Large intestine (tissue), 3 donors: ENCODE results near the gene SH3BGRL3. TPM values are rescaled to one million over a fixed set of nuclear protein-coding genes. Genes with fewer than 3 reads are reported as not detected.
"Not testable (repeated sequence)": the region's sequence is repeated elsewhere in the genome, so short reads cannot be mapped to it uniquely, and the experiment has no call there.

Source experiments
- DNase-seq, 2 donors: peaks; one replicate each; pipeline versions ENCODE4 v3.0.0 to v3.0.0-alpha.2; 2013
- H3K27ac ChIP-seq: one replicate; pipeline ENCODE4 v1.5.1; 2013; ENCODE audit warnings: low read length
- H3K27me3 ChIP-seq: 2 replicates; pipeline ENCODE4 v1.6.1; 2013; ENCODE audit warnings: low read length; ENCODE audit not compliant: control insufficient read depth, insufficient read depth
- H3K36me3 ChIP-seq: 2 replicates; pipeline ENCODE4 v1.6.1; 2013; ENCODE audit warnings: low read length; ENCODE audit not compliant: control insufficient read depth, insufficient read depth
- H3K4me1 ChIP-seq: one replicate; pipeline ENCODE4 v1.6.1; 2013; ENCODE audit warnings: low read length; ENCODE audit not compliant: control insufficient read depth, insufficient read depth
- H3K4me3 ChIP-seq: one replicate; pipeline ENCODE4 v1.5.1; 2013; ENCODE audit warnings: low read length
- H3K9me3 ChIP-seq: one replicate; pipeline ENCODE4 v1.6.1; 2013; ENCODE audit warnings: mild to moderate bottlenecking, low read depth, low read length, moderate library complexity; ENCODE audit not compliant: control insufficient read depth
- WGBS: methylation state at CpG from one replicate; pipeline ENCODE4 v1.1.5; 2013; ENCODE audit warnings: low lambda C conversion rate; ENCODE audit not compliant: insufficient coverage; 5-methylcytosine and 5-hydroxymethylcytosine counted together
- polyA plus RNA-seq: library from polyadenylated mRNA; unstranded; fragments of 120-200 nt; gene quantifications from one replicate; pipeline ENCODE4 v1.2.1, GENCODE V29; 2013

SH3BGRL3 gene
- polyA plus RNA-seq, 1 donor, result 87.3 TPM

DNA sequence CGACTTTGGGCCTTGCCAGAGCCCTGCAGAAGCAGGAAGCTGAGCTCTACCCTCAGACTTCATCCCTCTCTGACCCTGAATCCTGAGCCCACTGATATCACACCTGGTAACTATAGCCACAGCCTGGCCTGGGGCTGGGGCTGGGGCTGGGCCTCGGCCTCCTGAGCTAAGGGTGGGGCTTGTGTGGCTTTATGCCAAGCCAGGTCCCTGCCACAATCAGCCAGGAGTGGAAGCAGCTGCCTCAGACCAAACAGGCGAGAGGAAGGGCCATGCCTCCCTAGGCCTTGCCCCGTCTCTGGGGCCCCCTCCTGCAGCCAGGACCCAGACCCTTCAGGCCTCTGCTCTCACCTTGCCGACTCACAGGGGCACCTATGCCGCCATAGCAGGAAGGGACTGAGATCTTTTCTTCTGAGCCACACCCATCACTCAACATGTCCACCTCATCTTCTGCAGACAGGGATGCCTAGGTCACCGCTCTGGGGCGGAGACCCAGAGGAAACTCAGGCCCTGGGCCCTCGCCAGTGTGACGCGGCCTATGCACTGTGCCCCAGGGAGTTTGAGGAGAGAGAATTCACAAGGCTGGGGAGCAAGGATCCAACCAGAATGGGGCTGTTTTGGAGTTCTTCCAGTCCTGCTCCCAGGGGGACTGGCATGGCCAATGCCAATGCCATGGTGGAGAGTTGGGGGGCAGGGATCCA, 20.8 kb downstream of the SH3BGRL3 start:
- no peak for DNase-seq
- WGBS, result no CpG with 5 or more reads among the region's 11 CpGs
- no peak overlapping the region for H3K4me3 ChIP-seq

DNA sequence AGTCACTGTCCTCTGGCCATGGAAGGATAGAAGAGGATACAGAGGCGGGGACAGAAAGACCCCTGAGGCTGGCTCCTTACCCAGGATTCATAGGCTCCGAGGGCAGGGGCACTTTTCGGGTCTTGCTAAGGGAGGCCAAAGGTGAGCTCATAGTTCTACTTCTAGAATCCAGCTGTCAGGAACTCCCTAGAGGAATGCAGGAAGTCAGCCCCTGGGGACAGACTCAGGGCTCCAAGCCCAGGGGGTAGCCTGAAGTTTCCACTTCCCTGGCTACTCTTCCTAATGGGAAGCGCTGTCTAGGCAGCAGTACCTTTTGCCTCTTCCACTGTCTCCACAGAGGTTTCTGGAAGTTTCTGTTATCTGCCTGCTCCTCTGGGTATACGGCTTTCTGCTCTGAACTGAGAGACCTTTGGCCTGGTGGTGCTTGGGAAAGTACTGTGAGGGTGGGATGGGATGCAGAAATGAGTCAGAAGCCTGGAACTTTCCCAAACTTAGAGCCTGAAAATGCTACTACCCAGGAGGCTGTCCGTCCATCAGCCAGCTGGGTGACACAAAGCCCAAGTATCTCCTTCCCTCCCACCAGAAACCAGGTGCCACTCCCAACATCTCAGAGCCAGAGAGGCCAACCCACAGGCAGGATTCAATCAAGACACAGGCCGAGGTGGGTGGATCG, 23.0 kb downstream of the SH3BGRL3 start:
- WGBS, result no CpG with 5 or more reads among the region's 8 CpGs
- H3K9me3 ChIP-seq, result no peaks in the 10 kb centered on the region
- no peak overlapping the region for H3K4me3 ChIP-seq
- H3K36me3 ChIP-seq, result no peaks in the 10 kb centered on the region
- H3K4me1 ChIP-seq, result peaks cover 18% of the 10 kb centered on the region
- DNase-seq, result peak in 1 of 2 donors; percentile 45
- H3K27me3 ChIP-seq, result no peaks in the 10 kb centered on the region
- H3K27ac ChIP-seq, result peak overlapping the region; percentile 4

More for the DNA sequence above, 20.8 kb downstream of the SH3BGRL3 start:
- H3K4me1 ChIP-seq, result peaks cover 10% of the 10 kb centered on the region
- H3K9me3 ChIP-seq, result no peaks in the 10 kb centered on the region
- no peaks in the 10 kb centered on the region for H3K27me3 ChIP-seq
- no peak overlapping the region for H3K27ac ChIP-seq
- H3K36me3 ChIP-seq, result peaks cover 17% of the 10 kb centered on the region

DNA sequence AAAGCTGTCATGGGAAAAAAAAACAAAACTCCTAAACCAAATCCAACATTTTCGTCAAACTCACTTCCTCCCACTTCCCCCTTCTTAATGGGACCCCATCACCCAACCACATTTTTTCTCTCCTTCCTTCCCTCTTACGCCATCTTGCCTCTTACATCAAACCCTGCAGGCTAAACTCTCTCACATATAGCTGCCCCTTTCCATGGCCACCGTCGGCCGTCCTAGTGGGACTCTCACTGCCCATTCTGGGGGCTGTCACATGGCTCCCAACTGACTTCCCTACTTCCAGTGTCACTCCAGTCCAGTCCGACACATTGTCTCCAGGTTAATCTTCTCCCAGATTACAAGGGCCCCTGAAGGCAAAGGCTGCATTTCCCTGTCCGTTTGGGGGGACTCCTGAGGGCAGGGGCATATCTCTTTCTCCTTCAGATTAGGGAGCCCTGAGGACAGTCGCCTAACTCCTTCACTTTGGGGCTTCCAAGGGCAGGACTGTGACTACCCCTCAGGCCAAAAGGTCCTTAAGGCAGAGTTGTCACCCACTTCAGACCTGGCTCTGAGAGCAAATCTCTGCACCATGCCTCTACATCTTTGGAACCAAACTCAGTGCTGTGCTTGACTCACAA, 25.9 kb downstream of the SH3BGRL3 start:
- DNase-seq, result peak in 1 of 2 donors; percentile 54
- peak overlapping the region; percentile 88 for H3K4me3 ChIP-seq
- peaks cover 18% of the 10 kb centered on the region for H3K4me1 ChIP-seq
- WGBS, result 17% methylated on average over 1 of the region's 8 CpGs
- H3K9me3 ChIP-seq, result no peaks in the 10 kb centered on the region
- H3K36me3 ChIP-seq, result no peaks in the 10 kb centered on the region
- no peaks in the 10 kb centered on the region for H3K27me3 ChIP-seq
- H3K27ac ChIP-seq, result peak overlapping the region; percentile 43

DNA sequence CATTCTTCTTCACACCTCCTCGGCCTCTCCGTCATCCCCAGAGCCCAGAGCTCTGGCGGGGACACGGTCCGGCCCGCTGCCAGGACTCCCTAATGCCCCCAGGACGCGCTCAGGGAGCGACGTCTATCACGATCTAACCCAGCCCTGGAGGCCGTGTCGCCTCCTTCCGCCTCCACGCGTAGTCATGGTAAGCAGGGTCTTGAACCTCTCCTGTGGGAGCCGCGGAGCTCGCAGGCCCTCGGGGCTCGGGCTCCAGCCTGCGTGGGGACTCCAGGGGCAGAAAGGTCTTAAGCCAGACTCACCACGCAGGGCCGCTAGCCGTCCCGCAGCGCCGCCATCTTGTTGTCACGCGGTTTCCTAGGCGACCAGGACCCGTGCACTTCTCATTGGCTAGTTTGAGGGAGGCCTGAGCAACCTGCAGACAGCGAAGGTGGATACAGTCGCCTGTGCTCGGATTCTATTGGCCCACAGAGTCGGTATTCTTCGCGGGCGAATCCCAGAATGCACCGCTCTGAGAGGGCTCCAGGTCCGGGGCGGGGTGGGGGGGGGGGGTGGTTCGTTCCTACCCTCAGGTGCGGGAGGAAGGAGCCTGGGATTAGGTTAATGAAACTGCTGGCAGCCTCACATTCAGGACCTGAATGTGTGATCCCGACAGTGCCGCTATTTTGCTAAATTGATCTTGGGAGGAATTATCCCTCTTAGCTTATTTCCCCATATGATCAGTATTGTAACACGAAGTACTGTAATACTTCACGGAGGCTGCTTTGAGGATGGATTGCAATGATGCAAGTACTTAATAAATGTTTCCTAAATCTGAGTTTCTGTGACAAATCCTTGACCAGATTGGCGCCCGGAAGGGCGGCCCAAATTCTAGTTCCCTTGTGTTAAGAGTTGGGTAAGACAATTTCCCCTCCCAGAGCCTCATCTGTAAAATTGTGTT, 26.7 kb downstream of the SH3BGRL3 start, which contains the start of gene UBXN11:
Gene UBXN11 (minus strand): TSS at position 347 of the 940 bp plus-strand sequence. CDS start 3,753 bp downstream, outside the sequence.
- Histone ChIP-seq H3K27me3 (no peaks in the 10 kb centered on the region), H3K4me1 (peaks cover 18% of the 10 kb centered on the region), H3K36me3 (no peaks in the 10 kb centered on the region), H3K9me3 (no peaks in the 10 kb centered on the region), H3K4me3 (peak within 1 kb of the TSS; percentile 88), H3K27ac (peak within 1 kb of the TSS; percentile 43)
- no CpG with 5 or more reads among the region's 51 CpGs for WGBS
- peak; percentile 92 to 96 for DNase-seq

DNA sequence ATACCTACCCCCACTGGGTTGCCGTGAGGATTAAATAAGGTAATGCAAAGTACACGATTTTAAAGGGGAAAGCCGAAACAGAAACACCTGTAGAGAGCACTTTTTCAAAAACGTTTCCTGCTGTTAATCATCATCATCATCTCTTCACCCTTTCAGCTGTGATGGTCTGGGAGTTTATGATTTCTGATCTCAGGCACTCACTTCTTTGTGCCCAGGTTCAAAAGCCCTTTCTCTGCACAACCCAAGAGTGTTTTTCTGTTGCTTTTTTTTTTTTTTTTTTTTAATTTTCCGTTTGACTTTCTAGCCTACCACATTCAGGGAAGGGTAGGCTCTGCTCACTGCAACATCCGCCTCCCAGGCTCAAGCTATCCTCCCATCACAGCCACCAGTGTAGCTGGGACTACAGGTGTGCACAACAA, 27.5 kb downstream of the SH3BGRL3 start:
- H3K4me1 ChIP-seq, result peaks cover 18% of the 10 kb centered on the region
- no peaks in the 10 kb centered on the region for H3K27me3 ChIP-seq
- H3K36me3 ChIP-seq, result no peaks in the 10 kb centered on the region
- H3K27ac ChIP-seq, result peak overlapping the region; percentile 37
- DNase-seq, result no peak
- WGBS, result 33% methylated on average over 3 of the region's 6 CpGs
- H3K9me3 ChIP-seq, result no peaks in the 10 kb centered on the region
- H3K4me3 ChIP-seq, result no peak overlapping the region

DNA sequence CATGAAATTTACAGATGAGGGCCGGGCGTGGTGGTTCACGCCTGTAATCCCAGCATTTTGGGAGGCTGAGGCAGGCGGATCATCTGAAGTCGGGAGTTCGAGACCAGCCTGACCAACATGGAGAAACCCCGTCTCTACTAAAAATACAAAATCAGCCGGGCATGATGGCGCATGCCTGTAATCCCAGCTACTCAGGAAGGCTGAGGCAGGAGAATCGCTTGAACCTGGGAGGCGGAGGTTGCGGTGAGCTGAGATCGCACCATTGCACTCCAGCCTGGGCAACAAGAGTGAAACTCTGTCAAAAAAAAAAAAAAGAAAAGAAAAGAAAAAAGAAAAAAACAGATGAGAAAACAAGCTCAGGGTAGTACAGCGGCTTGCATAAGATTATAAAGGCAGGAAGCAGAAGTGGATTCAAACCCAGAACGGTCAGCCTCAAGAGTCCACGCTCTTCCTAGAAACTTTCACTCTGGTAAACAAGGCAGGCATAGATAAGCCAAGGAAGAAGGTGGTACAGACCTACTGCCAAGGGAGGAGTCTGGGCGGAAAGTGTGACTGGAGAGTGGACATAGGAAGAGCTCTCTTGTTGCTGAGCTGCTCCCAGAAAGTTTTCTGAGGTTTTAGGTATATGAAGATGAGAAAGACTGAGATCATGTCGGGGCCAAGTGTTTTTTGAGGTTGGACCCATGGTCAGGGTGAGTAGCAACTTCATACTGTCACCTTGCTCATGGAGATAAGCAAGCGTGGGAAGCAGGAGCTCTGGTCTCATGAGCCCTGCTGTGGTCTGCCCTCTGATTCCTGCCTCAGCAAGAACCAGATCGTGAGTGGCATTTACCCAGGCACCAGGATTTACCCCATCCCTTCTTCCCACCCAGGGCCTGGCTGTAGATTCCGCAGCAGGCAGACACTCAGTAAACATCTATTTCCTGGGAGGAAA, 28.3 kb downstream of the SH3BGRL3 start:
- H3K4me1 ChIP-seq, result peaks cover 11% of the 10 kb centered on the region
- H3K36me3 ChIP-seq, H3K4me3 ChIP-seq, H3K27ac ChIP-seq, H3K27me3 ChIP-seq, H3K9me3 ChIP-seq, DNase-seq: not testable (repeated sequence)
- WGBS, result 85% methylated on average over 6 of the region's 21 CpGs

DNA sequence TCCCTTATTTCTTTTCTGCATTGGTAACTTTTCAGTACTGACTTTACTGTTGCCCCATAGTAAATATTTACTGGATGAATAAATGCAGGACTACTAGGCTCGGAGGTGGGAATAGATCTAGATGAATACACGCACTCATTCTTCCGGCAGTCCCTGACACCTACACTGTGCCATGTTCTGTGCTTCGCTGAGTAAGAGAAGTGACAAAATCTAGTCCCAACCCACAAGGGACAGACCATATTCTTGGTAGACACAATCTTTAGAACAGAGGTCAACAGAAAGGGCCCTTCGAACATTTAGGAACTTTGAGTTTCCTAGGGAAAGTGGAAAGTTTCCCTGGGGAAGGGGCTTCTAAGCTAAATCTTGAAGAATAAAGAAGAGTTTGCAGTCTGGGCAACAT, 34.6 kb downstream of the SH3BGRL3 start:
- Histone ChIP-seq H3K27ac (no peak overlapping the region), H3K9me3 (no peaks in the 10 kb centered on the region), H3K4me1 (no peaks in the 10 kb centered on the region), H3K4me3 (no peak overlapping the region), H3K36me3 (no peaks in the 10 kb centered on the region), H3K27me3 (no peaks in the 10 kb centered on the region)
- WGBS, result 100% methylated on average over 1 of the region's 5 CpGs
- no peak for DNase-seq

DNA sequence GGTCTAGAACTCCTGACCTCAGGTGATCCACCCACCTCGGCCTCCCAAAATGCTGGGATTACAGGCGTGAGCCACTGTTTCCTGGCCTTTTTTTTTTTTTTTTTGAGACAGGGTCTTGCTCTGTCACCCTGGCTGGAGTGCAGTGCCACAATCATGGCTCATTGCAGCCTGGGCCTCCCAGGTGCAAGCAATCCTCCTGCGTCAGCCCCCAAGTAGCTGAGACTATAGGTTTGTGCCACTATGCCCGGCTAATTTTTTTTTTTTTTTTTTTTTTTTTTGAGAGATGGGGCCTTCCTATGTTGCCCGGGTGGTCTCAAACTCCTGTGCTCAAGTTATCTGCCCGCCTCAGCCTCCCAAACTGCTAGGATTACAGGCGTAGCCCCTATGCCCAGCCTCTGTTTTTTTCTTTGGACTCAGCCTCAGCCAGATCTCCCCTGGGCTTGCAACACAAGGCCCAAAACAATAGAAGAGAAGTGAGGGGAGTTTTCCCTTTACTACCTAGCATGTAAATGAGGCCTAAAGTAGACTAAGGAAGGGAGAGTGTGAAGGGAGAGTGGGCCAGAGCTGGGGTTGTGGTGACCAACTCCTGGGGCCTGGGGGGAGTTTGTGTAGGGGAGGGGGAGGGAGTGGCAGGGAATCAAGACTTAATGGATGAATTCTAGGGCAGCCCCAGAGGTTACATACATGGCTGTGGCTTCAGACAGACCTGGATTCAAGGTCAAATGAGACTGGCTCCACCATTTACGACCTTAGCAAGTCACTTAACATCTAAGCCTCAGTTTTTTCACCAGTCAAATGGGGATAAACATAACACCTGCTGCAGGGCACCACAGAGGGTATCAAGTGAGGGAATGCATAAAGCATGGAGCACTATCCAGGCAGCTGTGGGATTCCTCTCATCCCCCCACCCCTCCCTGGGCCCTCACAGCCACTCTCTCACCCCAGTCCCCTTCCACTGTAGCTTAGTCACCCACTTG, 36.3 kb downstream of the SH3BGRL3 start:
- H3K9me3 ChIP-seq, result no peaks in the 10 kb centered on the region
- H3K4me3 ChIP-seq, result no peak overlapping the region
- H3K27ac ChIP-seq, result no peak overlapping the region
- WGBS, result no CpG with 5 or more reads among the region's 8 CpGs
- no peaks in the 10 kb centered on the region for H3K4me1 ChIP-seq
- no peaks in the 10 kb centered on the region for H3K27me3 ChIP-seq
- no peaks in the 10 kb centered on the region for H3K36me3 ChIP-seq
- DNase-seq, result no peak
